ENCODE results near the gene CDH26.

The CDH26 gene

DNA sequence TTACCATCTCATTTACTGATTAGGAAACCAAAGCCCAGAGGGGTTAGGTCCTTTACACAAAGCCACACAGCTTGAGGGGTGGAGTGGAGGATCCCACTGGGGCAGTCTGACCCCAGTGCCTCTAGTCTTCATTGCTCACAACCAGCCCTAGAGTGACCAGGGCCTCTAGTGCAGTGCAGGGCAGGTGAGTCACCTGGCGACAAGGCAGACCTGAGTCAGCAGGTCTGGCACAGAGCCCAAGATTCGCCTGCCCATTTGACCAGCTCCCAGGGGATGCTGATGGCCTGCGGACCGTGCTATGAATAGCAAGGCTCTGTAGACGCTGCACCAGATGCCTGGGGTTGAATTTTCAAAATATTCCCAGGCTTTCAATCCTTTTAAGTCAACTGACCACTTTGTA lies 29.9 kb downstream of the CDH26 start:
- no peak for DNase-seq

DNA sequence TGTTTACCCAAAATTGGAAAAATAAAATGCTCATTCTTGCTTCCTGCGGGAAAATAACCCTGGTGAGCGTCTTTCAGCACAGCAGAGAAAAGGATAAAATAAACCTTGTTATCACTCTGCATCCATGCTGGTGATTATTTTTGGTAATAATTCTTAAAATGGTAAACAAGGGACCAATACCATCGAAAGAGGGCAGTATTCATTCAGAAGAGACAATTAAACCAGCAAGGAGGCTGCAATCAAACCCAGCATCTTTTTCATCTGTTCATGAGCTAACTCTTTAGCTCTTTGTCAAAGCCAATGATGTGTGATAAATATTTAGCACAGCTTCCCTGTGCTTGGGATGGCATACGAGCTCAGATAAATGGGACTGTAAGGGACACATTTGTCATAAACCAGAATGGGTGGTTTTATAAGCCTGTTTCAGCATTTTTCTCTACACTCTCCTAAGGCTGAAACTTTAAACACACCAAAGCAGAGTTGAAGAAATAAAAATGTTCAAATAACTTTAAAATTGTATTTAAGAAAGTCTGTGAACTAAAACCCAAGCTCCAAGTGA lies 34.4 kb downstream of the CDH26 start:
- DNase-seq: no peak

DNA sequence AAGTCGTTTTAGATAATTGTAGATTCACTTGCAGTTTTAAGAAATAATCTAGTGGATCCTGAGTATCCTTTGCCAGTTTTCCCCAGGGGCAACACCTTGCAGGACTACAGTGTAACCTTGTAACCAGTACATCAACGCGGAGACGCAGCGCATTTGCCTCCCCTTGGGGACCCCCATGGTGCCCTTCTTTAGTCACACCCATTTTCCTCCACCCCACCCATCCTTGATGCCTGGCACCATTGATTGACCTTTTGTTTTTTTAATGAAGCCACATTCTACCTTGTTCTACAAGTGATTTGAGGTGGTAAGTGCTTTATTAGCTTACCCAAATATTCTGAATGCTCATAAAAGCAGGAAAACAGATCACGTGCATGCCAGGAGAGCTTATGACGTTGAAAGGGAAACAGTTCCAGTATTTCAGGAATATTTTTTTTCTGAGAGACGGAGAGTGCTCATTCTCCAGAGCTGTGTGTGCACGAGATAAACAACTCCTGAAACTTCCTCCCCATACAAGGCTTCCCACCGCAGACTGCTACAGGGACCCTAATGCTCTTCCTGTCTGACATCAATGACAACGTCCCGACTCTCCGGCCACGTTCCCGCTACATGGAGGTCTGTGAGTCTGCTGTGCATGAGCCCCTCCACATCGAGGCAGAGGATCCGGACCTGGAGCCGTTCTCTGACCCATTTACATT lies 35.7 kb downstream of the CDH26 start:
- no peak for DNase-seq

DNA sequence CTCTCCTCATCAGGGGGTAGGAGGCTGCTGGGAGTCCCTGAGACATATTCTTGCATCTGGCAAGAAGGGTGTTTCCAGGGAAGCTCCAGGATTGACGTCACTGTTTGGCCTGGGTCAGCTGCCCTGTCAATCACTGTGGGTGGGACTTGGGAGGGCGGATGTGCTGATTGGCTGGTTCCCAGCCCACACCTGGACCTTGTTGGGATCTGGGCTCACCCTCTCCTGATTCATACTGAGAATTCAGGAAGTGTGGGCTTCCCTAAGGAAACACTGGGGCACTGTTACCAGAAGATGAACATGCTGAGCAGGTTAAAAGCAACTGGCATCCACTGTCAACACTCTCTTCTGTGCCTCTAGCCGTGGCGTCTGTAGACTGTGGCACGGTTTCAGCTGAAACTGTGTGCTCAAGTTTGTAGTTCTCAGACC lies 36.5 kb downstream of the CDH26 start:
- no peak for DNase-seq

DNA sequence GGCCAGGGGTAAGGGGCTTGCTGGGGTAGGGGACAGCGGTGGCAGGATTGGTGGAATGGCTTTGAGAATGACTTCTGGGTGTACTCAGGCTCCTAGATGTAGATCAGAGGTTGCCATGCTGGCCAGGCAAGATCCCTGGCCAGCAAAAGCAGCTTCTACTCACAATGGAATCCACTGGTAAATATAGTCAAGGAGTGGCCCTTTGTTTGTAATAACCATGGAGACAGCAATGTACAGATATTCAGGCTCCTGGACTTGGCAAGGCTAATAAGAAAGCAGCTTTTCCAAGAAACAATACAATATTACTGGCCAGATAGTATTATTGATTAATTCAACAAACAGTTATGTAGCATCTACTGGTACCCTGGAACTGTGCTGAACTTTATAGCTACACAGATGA lies 37.9 kb downstream of the CDH26 start:
- no peak for DNase-seq

DNA sequence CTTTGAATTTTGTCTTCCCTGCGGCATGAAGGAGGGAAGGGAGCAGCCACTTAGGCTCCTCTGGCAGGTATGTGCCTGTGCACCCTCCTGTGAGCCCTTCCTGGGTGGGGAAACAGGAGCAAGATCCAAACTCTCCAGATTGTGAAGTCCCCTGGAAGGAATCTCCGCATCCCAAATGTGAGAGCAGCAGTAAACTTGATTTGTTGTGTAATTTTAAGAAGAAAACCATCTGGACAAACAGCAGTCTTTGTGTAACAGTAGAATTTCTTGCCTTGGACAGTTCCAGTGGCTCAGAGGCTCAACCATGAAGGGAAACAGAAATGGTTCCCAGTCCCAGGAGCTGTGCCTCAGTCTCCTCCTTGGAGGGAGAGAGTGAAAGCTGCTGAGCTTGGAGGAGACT lies 39.7 kb downstream of the CDH26 start:
- no peak for DNase-seq

DNA sequence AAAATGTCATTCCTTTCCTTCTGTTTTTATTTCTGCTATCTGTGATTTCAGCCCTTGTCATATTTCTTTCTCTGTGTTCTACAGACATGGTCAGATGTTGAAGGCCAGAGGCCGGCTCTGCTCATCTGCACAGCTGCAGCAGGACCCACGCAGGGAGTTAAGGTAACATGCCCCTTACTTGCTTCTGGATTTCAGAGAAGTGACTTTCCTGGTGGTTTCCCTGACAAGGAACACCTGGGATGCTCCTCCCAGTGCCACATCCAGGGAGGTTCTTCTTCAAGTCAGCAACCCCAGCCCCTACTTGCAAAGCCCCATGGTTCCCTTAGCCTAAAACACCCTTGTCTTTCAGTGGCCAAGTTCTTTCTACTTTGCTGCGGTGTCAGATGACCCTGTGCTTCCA lies 41.3 kb downstream of the CDH26 start:
- no peak for DNase-seq

DNA sequence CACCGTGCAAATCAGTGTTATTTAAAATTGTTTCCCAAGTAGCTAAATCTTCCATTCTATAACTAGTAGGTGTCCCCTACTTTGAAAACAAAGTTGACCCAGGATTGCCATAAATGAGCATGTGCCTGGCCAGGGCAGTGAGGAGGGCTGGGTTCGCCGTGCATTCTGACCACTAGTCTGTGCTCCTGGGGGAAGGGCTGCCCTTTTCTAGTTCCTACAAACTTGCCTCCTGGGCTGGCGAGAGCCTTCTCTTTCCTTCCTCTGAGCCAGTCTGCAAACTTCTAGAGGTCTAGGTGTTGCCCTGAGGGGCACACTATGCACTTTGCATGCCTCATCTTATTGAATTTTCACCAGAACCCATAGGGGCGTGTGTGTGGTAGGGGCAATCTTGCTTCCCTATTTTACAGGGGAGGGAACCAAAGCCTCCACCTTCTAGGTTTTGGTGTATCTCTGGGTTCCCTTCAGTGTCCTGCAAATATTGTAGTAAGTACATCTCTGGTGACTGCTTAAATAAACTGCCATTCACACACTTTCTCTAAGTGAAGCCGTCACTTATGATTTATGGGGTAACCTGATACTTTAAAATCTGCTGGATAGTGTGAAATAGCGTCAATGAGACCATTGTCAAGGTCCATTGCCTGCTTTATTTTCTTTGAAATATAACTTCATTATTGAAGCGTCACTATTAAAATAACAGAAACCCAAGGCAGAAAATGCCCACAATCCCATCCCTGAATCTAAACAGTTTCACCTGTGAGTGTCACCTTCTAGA lies 42.2 kb downstream of the CDH26 start:
- no peak for DNase-seq

DNA sequence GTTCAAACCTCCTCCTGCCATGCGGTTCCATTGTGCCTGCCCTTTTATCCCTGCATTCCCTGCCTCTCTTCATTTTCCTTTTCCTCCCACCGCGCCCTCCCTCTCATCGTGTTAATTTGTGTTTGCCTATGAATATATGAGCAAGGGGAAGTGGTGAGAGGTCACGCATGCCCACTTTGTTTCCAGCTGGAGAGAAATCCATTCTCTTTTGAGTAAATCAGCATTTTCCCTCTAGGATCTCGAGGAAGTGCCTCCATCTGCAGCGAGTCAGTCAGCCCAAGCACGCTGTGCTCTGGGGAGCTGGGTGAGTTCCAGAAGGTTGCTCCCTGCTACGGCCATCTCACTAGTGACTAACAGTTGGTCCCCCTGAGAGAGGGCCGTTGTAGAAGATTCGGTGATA lies 42.9 kb downstream of the CDH26 start:
- DNase-seq: no peak

DNA sequence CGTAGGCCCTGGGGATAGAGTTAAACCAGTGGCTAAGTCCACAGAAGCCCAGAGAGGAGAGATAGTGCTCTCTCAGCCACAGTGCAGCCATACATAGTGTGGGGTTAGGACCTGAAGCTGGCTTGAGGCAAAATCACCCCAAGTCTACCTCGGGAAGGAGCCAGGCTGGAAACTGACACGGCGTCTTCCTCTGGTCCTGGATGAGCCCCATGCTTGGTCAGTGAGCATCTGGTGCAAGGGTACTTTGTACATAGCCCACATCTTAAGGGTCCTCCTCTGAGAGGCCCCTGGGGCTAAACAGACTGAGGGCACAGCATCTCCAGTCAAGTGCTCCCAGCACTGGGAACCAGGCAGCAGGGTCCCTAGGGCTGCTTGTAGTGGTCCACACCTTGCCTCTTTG lies 45.6 kb downstream of the CDH26 start:
- no peak for DNase-seq

DNA sequence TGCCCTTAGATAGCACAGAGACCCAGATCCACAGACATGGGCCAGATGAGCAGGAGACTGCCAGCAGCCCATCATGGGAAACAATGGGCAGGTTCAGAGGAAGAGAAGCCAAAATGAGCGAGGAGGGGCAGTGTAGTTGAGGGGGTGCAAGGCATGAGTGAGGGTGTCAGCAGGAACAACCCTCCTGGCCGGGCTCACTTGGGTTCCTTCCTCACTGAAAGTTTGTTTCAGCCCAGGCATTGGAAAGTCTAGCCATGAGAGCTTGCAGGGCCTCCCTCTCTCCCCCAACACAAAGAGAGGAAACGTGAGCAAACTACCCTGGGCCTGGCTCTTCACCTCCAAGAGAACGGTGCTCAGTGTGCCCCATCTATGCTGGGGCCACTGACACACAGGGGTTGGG lies 48.0 kb downstream of the CDH26 start:
- no peak for DNase-seq

DNA sequence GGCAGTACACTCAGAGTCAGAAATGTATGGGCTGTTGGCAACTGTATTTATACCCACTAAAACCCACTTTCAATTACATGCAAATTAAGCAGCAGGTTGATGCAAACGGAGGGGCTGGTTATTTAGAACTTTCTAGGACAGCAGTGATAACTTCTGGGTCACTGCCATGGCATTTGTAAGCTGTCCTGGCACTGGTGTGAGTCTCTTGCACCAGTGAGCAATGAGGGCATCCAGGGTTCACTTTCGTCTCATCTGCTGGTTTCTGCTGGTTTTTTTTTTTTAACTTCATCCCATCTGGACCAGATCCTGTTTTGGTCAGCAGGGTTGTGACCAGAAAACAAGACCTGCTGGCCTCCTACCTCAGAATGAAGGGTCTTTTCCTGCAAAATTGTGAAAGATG lies 49.2 kb downstream of the CDH26 start:
- DNase-seq: no peak

DNA sequence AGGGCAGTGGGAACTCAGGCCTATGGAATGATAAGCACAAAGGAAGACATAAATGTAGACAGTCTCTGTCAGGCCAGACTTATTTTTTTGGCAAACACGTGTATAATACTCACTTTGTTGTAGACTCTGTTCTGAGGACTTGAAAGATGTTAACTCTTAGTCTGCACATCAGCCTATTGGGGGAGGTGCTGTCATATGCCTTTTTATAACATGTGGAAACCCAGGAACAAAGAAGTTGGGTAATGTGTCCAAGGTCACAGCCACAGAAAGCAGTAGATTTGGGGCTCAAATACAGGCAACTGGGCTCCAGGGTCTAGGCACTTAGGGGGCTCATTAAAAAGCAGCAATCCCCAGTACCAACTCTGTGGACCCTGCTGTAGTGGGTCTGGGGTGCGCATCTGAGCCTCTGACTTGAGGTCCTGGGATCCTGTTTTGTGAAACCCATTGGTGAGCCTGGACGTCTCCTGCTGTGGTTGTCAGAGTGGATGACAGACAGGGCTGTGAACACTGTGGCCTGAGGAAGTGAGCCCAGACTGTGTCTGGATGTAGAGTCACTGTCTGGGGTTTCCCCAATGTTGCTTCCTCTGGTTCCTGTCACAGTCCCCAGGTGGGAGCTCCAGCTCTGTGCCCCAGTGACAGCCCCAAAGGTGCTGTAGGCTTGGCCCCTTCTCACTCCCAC lies 50.0 kb downstream of the CDH26 start:
- DNase-seq: no peak

DNA sequence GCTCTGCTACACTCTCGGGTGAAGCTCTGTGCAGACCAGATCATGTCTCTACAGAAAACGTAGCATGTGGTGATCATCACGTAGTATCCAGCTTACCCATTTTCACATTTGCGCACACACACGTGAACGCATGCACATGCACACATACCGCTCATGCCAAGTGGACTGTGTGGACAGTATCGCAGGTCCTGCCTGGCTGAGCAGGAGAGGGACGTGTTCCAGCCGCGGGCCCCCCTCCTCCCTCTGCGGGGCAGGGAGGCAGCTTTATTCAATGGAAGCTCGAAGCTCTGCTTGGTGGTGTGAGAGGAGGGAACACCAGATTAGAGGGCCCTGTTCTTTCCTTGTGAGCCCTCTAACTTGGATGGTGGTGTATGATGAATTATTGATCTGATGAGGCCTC lies 51.1 kb downstream of the CDH26 start:
- DNase-seq: no peak

DNA sequence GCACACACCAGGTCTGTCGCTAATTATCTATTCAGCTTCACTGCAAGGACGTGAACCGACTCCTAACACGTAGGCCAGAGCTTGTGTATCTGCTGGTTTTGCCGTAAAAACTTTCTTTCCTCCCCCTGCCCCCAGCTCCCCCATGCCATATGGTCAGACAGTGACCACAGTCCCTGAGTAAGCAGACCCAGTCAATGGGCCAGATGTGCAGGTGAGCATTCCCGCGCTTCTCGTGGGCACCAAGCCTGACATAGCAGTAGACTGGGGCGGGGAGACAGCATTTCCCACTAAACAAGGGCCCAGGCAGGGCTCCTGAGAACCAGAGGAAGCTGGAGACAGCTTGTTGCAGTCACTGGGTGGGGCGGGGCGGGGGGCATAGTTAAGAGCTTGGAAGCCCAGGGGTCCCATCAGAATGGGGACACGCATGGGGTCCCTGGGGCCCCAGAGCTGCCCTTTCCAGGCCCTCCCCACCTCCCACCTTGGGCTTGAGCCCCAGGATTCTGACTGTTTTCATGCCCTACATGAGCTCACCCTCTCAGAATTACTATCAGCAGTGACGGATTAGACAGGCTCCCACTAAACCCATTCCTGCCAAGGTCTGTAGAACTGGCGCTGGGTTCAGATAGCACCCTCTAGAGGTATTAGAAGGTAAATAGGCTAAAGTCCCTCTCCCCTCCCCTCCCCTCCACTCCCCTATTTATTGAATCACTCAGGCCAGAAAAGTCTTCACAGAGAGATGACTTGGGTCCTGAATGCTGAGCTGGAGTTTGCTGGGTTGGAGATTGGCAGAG lies 51.8 kb downstream of the CDH26 start:
- no peak for DNase-seq

DNA sequence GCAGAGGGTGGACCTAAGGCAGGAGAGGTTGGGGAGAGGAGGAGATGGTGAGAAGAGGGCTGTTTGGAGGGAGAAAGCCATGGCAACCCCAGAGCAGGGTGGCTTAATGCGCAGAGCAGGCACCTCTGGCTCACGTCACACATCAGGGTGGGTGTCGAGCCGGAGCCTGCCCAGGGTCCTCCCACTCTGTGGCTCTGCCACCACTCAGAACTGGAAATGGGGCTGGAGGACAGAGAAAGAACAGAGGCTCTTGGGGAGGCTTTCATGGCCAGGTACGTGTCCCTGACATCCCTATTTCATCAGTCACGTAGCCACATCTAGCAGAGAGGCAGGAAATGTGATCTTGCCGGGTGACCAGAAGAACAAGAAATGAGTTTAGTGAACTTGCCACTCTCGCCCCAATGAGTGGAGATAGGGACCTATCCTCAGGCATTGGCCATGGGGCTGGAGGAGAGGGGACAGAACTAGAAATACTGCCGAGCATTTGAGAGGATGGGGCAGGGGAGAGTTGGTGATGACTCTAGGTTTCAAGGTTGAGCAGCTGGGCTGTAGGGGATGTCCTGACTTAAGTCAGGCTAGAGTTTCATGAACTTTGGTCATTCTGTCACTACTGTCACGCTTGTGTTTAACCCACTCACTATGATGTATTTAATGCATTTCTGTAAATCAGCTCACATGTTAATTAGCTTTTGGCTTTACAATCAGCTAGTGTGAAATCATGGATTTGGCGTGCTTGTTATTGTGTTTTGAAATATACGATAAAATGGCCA lies 52.7 kb downstream of the CDH26 start:
- no peak for DNase-seq

DNA sequence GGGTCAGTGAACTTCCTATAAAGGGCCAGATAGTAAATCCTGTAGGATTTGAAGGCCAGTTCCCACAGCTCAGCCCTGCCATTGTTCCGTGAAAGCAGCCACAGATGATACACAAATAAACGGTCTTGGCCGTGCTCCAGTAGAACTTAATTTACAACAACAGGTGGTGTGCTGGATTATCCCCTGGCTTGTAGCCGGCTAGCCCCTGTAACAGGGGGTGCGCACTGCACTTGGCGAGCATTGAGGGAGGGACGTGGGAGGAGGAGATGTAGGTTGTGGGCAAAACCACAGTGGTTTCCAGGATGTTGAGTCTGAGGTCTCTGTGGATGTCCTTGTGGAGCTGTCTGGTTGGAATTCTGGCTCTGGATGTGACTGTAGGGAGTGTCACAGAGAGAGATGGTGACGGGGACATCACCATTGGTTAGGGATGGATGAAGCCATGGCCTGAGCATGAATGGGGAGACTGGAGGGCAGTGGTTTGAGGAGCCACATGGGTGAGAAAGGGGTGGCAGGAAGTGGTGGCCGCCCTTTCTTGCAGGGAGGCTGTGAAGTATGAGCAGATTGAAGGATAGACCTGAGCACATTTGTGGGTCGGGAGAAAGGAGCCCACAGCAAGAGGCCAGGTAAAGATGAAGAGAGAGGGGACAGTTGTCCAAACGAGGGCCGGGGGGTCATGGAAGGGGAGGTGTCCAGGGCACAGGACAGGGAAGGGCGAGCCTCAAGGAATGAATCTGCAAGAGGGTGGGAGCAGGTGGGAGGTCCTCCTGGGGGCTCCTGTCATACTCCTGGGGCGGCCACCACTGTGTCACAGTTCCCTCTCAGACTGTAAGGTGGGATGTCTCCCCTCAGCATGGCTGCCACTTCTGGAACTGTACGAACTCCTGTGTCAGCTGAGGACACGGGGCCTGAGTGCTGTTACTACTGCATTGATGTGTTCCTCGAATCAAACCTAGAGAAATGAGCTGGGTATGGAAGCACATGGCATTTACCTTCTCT lies 53.6 kb downstream of the CDH26 start:
- no peak for DNase-seq

DNA sequence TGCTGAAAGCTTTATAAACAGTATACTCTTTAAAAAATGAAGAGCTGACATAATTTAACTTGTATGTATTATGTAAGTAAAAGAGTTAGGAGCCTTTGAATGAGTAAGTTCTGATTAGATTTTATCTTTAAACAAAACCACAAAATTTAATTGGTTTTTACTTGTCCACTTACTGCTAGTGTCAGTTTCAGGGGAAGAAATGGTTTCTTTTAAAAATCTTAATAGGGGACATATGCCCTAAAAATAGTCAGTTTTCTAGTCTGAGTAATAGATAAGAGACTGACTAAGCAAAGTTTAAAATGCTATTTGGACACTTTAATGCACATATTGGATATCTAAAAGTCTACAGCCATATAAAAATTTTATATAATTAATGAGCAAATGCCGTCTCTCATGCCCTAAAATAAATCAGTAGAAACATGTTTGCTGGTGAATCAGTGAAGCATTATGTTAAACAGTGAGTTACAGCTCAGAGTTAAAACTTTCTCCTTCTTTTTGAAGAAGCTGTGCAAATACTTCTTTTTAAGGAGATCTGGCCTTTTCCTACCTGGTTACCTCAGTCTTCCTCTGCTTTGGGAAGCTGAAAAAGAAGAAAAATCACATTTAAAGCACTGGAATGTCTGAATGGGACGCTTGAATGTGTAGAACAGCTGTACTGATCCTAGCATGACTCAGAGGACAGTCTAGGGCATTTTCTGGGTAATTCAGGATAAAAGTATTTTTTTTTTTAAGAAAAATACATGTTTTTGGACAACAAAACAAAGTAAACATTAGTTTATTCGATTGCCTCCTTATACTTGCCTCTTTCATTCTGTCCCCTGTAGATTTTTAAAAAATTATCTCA lies 55.3 kb downstream of the CDH26 start:
- no peak for DNase-seq

DNA sequence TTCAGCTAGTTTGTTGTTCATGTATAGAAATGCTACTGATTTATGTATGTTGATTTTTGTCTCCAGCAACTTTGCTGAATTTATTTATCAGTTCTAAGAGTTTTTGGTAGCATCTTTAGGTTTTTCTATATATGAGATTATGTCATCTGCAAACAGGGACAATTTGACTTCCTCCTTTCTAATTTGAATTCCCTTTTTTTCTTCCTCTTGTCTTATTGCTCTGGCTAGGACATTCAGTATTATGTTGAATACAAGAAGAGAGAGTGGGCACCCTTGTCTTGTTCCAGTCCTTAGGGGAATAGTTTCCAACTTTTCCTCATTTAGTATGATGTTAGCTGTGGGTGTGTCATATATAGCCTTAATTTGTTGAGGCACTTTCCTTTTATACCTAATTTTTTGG lies 58.2 kb downstream of the CDH26 start:
- DNase-seq: no peak

DNA sequence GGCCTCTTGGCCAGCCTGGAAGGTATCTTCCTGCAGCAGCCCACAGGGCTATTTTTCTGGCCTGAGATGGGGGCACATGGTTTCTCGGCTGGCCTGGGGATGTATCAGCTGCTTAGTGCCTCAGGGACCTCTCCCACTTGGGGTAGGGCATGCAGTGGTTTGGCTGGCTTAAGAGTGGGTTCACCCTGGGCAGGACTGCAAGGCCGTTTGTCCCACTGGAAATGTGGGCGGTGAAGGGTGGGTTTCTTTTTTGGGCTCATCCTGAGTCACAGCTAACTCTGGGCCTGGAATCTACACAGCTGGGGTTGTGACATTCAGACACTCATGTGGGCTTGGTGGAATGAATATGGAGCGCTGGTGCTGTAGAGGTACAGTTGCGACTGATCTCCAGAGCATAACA lies 62.0 kb downstream of the CDH26 start:
- DNase-seq: no peak
